NCI-H1417 (cell line): Measurements from ENCODE around the gene TMOD4.
"Not testable (repeated sequence)": the region's sequence is repeated elsewhere in the genome, so short reads cannot be mapped to it uniquely, and the experiment has no call there.

Experiments used
- DNase-seq, 3 experiments: peaks; one replicate each; lab custom pipeline; 2025; lab: John Stamatoyannopoulos, UW

Gene TMOD4

GRCh38 chr1:151175863-151176262 is at the start of gene TMOD4:
TSS of gene TMOD4 (minus strand) at chr1:151175981. CDS start at chr1:151174875, 1,106 bp downstream.
- no peak for DNase-seq

DNA sequence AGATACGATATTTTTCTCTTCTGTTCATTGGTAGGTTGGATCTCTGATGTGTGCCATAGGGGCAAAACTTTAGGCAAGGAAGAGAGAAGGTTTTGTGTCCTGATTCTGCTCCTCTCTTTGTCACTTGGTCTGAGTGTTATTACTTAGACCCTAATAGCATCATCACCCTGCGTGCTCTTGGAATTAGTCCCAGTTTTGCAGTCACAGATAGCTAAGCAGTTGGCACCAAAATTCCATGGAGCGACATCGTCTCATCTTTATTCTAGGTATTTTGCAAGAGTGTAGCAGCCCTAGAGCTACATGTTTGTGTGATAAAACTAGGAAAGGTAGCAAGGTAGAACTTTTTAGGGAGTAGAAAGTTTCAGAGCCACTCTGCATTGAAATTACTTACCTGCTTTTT is 46.3 kb upstream of the TMOD4 start:
- no peak for DNase-seq

GRCh38 chr1:151221616-151222015 is 45.8 kb upstream of the TMOD4 start:
- DNase-seq = no peak

GRCh38 chr1:151213560-151213959 is 37.8 kb upstream of the TMOD4 start:
- DNase-seq = no peak

DNA sequence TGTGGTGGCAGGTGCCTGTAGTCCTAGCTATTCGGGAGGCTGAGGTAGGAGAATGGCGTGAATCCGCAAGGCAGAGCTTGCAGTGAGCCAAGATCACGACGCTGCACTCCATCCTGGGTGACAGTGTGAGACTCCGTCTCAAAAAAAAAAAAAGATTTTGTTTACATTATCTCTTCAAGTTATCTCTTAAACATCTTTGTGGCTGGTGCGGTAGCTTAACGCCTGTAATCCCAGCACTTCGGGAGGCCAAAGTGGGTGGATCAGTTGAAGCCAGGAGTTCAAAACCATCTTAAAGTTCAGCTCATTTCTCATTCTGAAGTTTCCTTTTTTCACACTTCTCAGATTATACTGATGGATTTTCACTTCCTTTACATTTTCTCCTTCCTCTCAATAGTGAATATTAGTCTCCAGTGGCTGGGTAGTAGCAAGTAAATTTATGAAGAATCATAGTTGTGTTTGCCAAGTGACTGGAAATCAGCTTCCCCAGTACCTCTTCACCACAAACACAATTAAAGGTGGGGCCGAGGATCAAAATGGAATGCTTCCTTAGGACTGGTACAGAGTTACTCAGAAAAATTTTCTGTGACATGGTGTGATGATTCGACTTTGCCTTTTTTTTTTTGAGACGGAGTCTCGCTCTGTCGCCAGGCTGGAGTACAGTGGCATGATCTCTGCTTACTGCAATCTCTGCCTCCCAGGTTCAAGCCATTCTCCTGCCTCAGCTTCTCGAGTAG is 36.4 kb upstream of the TMOD4 start:
- DNase-seq = no peak

GRCh38 chr1:151210830-151211229 is 35.0 kb upstream of the TMOD4 start:
- no peak for DNase-seq

- DNase-seq = not testable (repeated sequence)
Measured at GRCh38 chr1:151205381-151205965, 29.7 kb upstream of the TMOD4 start.

- no peak for DNase-seq
Measured at GRCh38 chr1:151199873-151200581, 24.2 kb upstream of the TMOD4 start.

DNA sequence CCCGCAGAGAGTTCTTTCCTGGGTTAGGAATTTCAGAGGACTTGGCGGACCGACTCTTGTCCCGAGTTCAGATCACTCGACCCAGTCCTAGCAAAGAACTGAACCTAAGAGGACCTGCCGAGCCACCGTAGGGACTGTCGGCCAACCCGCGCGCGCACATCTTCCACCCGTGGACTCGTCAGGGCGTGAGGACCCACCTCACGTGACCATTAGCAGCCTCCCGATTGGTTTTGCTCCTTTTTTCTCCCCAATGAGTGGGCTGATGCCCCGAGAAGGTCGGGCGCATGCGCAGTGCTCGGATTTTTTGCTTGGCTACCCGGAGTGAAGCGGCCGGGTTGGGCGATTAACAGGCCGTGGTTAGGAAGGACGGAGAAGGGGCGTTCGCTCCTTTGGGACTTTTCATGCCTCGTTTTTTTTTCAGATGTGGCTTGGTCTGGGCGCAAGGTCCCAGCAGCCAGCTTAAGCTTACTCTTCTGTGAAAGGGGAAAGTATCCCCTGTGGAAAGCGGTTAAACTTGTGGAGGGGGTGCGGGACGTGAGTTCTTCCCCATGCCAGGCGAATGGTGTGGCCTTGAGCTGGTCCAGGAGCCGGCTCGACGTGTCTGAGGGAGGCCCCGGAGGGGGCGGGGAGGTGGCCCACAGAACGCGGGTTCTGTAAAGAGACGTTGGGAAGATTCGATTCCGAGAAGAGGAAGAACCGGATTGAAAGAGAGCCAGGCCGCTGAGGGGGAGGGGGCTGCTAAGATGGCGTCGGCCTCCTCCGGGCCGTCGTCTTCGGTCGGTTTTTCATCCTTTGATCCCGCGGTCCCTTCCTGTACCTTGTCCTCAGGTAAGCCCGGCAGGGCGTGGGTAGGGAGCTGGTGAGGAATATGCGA is 22.7 kb upstream of the TMOD4 start, which contains the start of gene PIP5K1A:
TSS of gene PIP5K1A (plus strand) at position 299 of the 874 bp plus-strand sequence. CDS start at position 744, 445 bp downstream.
- peak; percentile 97 to 100 (median 99) for DNase-seq

DNA sequence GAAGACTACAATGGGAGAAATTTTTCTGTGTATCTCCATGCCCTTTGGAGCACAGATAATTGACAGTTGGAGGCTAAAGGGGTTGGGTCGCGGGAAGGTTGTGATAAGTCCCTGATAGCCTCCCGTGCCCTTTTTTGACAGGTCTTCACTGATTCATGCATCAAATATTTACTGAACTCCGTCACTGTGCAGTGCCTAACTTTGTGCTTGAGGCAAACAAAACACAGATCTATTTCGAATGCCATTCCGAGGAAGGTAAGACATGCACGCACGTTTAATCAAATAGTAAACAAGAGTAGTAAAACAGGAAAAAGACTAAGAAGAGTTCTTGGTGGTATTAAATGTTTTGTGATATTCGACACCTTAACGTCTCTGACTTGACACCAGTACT is 22.1 kb upstream of the TMOD4 start:
- DNase-seq = no peak

DNA sequence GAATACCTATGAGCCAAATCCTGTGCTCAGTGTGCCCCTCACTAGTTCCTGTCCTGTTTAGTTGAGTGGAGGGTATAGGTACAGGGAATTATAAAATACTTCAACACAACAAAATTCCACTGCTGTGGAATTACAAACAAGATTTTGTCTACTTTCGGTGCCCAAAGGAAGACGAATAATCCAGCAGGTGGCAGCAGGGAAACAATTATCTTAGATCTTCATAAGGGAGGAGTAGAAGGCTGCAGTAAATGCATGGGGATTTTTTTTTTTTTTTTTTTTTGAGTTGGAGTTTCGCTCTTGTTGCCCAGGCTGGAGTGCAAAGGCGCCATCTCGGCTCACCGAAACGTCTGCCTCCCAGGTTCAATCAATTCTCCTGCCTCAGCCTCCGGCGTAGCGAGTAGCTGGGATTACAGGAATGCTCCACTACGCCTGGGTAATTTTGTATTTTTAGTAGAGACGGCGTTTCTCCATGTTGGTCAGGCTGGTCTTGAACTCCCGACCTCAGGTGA is 20.6 kb upstream of the TMOD4 start:
- DNase-seq = peak; percentile 71 to 92 (median 85)

DNA sequence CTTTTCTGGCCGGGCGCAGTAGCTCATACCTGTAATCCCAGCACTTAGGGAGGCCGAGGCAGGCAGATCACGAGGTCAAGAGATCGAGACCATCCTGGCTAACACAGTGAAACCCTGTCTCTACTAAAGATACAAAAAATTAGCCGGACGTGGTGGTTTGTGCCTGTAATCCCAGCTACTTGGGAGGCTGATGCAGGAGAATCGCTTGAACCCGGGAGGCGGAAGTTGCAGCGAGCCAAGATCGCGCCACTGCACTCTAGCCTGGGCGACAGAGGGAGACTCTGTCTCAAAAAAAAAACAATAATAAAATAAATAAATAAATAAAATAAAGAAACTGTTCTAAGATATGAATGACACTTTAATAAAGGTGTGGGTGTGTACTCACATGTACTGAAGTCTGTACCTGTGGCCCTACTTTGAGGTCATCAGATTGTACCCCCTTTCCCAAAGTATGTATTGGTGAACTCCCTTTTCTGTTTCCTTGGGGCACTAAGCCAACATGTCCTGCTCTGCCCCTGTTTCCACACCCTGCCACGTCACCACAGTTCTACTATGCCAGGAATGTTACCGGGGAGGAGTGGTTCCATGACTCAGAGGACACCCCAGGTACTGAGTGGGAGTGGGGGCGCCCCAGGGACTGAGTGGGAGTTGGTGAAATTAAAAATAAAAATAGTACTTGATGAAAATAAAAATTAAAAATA is 19.3 kb upstream of the TMOD4 start:
- DNase-seq = not testable (repeated sequence)

DNA sequence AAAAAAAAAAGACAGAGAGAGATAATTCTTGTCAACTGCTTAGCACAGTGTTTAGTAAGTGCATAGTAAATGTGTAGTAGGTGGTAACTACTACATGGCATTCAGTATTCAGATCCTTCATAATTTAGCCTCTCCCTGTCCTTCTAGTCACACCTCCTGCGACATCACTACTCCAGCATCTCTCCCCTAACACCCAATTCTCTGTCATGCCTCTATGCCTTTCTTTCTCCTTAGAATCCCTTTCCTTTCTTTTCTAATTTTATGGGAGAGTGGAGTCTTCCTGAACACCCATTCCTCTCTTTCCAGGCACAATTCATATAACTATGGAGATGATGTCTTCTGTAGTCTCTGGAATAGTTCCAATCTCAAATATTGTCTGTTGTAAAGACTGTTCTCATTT is 18.1 kb upstream of the TMOD4 start:
- no peak for DNase-seq

DNA sequence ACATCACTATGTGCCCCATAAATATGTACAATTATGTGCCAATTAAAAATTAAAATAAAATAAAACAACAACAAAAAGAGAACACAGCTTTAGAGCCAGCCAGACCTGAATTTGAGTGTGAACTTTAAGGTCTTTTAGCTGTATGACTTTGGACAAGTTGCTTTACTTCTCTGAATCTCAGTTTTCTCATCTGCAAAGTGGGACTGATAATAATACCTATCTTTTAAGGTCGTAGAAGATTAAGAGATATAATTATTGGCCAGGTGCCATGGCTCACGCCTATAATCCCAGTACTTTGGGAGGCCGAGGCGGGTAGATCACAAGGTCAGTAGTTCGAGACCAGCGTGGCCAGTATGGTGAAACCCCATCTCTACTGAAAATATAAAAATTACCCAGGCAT is 17.5 kb upstream of the TMOD4 start:
- no peak for DNase-seq

DNA sequence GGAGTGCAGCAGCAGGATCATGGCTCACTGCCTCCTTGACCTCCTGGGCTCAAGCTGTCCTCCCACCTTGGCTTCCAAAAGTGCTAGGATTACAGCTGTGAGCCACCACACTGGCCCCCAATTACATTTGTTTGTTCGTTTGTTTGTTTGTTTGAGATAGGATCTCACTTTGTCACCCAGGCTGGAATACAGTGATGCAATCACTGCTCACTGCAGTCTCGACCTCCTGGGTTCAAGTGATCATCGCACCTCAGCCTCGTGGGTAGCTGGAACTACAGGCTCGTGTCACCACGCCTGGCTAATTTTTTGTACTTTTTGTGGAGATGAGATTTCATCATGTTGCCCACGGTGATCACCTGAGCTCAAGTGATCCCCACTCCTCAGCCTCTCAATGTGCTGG is 16.3 kb upstream of the TMOD4 start:
- no peak for DNase-seq

- peak; percentile 91 to 97 (median 93) for DNase-seq
Measured at GRCh38 chr1:151189637-151190445, 14.1 kb upstream of the TMOD4 start, which contains the start of gene VPS72. TSS of gene VPS72 (minus strand) at chr1:151190197. CDS start at chr1:151190121, 76 bp downstream.

GRCh38 chr1:151188667-151189066 is 12.9 kb upstream of the TMOD4 start:
- DNase-seq = not testable (repeated sequence)

DNA sequence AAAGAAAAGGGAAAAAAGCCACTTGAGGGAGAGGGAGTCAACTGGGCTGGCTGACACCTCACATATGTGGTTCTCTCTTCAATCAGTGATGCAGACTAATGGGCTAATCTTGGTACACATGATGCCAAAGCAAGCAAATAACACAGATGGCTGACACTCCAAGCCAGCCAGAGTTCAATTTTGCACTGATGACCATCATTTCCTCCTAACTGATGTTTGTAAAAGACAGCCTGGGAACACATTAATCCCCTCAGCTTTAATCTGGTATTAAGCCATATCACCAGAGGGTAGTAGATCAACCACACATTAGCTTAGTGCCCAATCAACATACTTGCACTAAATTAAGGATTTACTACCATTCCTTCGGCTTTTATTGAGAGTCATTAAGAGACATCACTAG is 11.4 kb upstream of the TMOD4 start:
- no peak for DNase-seq

DNA sequence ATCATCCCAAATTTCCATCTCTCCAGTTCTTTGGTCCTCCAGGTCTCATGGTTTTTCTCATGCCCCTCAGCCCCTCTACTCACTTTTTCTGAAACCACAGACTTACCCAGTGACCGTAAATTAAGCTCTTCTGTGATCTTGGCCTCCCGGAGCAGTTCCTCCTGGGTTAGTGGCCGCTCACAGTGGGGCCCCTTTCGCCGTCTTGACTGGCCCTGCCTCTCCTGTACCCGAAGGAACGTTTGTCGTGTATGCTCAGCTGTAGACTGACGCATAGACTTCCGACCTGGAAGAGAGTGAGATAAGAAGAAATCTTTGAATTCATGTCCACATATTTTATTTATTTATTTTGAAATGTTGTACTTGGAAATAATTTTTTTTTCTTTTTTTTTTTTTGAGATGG is 8.4 kb upstream of the TMOD4 start:
- DNase-seq = no peak

DNA sequence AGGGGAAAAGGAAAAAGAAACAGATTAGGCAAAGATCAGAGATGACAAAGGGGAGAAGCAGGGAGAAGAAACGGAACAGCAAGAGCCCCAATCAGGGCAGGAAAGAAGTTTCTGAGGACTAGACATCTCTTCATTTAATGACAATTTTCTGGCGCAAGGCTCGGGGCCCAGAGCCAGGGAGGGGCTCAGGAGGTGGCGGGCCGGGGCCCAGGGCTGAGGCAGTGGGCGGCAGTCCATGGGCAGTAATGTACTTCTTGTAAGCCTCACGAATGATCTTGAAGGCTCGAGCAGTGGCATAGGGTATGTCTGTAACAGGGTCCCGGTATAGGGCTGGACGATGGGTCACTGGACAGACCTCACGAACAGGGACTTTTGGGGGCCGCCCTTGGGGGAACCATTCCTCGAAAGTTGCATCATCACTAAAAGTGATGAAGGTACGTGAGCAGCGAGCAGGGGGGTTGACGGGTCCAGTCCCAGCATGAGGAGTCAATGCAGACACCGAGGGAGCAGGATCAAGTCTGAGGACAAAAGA is 799 bp upstream of the TMOD4 start:
- no peak for DNase-seq
